Prostate gland (tissue), 2 donors: ENCODE measurements around the gene TEX35. TPM values are rescaled to one million over a fixed set of nuclear protein-coding genes. Genes with fewer than 3 reads are reported as not detected.

Source experiments
- DNase-seq: peaks from one replicate; pipeline ENCODE4 v3.0.0-alpha.2; 2019; ENCODE audit warnings: low spot score
- H3K27ac ChIP-seq, 2 donors: fragments of 200-600 bp; sonication (generic); 2 replicates each; pipeline ENCODE4 v1.5.1; 2017 to 2019
- H3K27me3 ChIP-seq: fragments of 200-600 bp; sonication (generic); replicated peaks from 2 replicates; pipeline ENCODE4 v1.5.1; 2019; ENCODE audit not compliant: insufficient read depth
- H3K36me3 ChIP-seq, 2 donors: fragments of 200-600 bp; sonication (generic); 1 replicate in 1 of 2; 2 replicates in 1 of 2; pipeline versions ENCODE4 v1.5.1 to v1.8.1; 2017 to 2019
- H3K4me1 ChIP-seq: fragments of 200-600 bp; sonication (generic); replicated peaks from 2 replicates; pipeline ENCODE4 v1.5.1; 2019
- H3K4me3 ChIP-seq, 2 donors: fragments of 200-600 bp; sonication (generic); 2 replicates each; pipeline ENCODE4 v1.5.1; 2017 to 2019
- H3K9me3 ChIP-seq: fragments of 200-600 bp; sonication (generic); 2 replicates; pipeline ENCODE4 v1.5.1; 2017
- CTCF ChIP-seq, 4 experiments: fragments of 200-600 bp in 2 of 4; fragments of 450-650 bp in 2 of 4; sonication (generic) in 2 of 4; IDR thresholded peaks; 1 replicate in 3 of 4; 2 replicates in 1 of 4; pipeline ENCODE4 v1.5.1; 2016 to 2019; ENCODE audit warnings: antibody characterized with exemption in 4 of 4, mild to moderate bottlenecking in 2 of 4, moderate library complexity in 2 of 4
- POLR2A ChIP-seq: fragments of 450-650 bp; IDR thresholded peaks from one replicate; pipeline ENCODE4 v1.6.1; 2016; ENCODE audit warnings: antibody characterized with exemption, mild to moderate bottlenecking
- POLR2AphosphoS5 ChIP-seq: sonication (generic); formaldehyde crosslinking; IDR thresholded peaks from one replicate; pipeline ENCODE4 v1.6.1; 2017; ENCODE audit warnings: antibody characterized with exemption
- WGBS: methylation state at CpG from one replicate; pipeline ENCODE4 v1.1.5; 2018; 5-methylcytosine and 5-hydroxymethylcytosine counted together
- intact Hi-C: fragments of 100-400 bp; cut with DNase I; formaldehyde crosslinking; loops from one replicate; pipeline ENCODE4 v1.14.2; 2022
- small RNA-seq, 2 donors: library from RNA; depleted of rRNA; stranded (forward); fragments of <200 nt; gene quantifications; one replicate each; pipeline ENCODE3, GENCODE V24; 2016
- total RNA-seq, 2 donors: library from RNA; depleted of rRNA; stranded (reverse); fragments of >200 nt; gene quantifications; one replicate each; pipeline ENCODE4 v1.1.0, GENCODE V29; 2016

TEX35 gene
- total RNA-seq, 2 donors from 2014 or later: 3.0 TPM; not detected in 1

- intact Hi-C loops: no loop called here
- H3K4me3 ChIP-seq: no peak overlapping the region
- no peak overlapping the region for H3K27ac ChIP-seq
- no peak for DNase-seq
- H3K9me3 ChIP-seq: no peaks in the 10 kb centered on the region
- TF ChIP-seq CTCF (IDR thresholded peaks at IDR 0.05) (no peak), POLR2AphosphoS5 (no peak), POLR2A (no peak)
- no peaks in the 10 kb centered on the region for H3K4me1 ChIP-seq
- H3K27me3 ChIP-seq: no peaks in the 10 kb centered on the region
- WGBS: 99% methylated on average over 3 of the region's 3 CpGs
- H3K36me3 ChIP-seq: no peaks in the 10 kb centered on the region
Observed at GRCh38 chr1:178565586-178565985, 52.7 kb downstream of the TEX35 start.

GRCh38 chr1:178566187-178566586 is 53.3 kb downstream of the TEX35 start:
- TF ChIP-seq CTCF (IDR thresholded peaks at IDR 0.05) (no peak), POLR2AphosphoS5 (no peak), POLR2A (no peak)
- no peaks in the 10 kb centered on the region for H3K4me1 ChIP-seq
- H3K27me3 ChIP-seq: no peaks in the 10 kb centered on the region
- intact Hi-C loops: no loop called here
- 96% methylated on average over 3 of the region's 3 CpGs for WGBS
- no peaks in the 10 kb centered on the region for H3K9me3 ChIP-seq
- no peak overlapping the region for H3K4me3 ChIP-seq
- DNase-seq: no peak
- no peak overlapping the region for H3K27ac ChIP-seq
- no peaks in the 10 kb centered on the region for H3K36me3 ChIP-seq

DNA sequence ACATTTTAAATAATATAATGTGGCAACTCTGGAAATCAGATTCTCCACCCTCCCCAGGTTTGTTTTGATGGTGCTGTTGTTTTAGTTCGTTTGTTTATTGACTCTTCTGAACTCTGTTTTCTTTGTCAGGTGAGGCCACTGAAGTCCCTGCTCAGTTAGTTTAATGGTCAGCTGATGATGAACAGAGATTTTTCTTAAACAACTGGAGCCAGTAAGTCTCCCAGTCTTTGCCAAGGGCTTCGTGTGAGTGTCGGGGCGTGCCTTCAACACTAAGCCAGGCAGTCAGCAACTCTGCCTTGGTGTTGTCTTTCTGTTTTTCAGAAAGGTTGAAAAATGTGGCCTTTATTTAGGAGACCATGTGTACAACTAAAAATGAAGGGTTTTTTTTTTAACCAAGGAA is 58.9 kb downstream of the TEX35 start:
- 64% methylated on average over 4 of the region's 4 CpGs for WGBS
- DNase-seq: no peak
- Histone ChIP-seq H3K36me3 (no peaks in the 10 kb centered on the region), H3K4me1 (no peaks in the 10 kb centered on the region), H3K27ac (no peak overlapping the region), H3K4me3 (no peak overlapping the region), H3K27me3 (no peaks in the 10 kb centered on the region), H3K9me3 (no peaks in the 10 kb centered on the region)
- intact Hi-C loops: no loop called here
- no peak for TF ChIP-seq POLR2A
- TF ChIP-seq POLR2AphosphoS5: no peak
- TF ChIP-seq CTCF (IDR thresholded peaks at IDR 0.05): no peak

Small RNA genes lying within 50 kb of the gene (small RNA-seq; reads per million reads assigned to genes)
- gene RF00017: 0 reads per million in 2 donors
- gene RNA5SP69: 0 reads per million in 2 donors

Other genes starting within 250 kb of the TEX35 start
- not detected for gene CLEC20A, start 16.1 kb upstream of the TEX35 start, total RNA-seq
- 10 to 100 TPM; 25.6 to 26.2 TPM for gene RALGPS2, start 212.1 kb downstream of the TEX35 start, total RNA-seq